Loucy (cell line): ENCODE data around the gene WDR45B.

Source experiments
- EZH2phosphoT487 ChIP-seq: fragments of 200-600 bp; IDR thresholded peaks from 2 replicates; pipeline ENCODE4 v1.6.1; 2018; ENCODE audit warnings: antibody characterized with exemption, mild to moderate bottlenecking, moderate library complexity, borderline replicate concordance
- TF ChIP-seq, protein P1 (sequence below): fragments of 200-600 bp; sonication (generic); conservative IDR thresholded peaks from 2 replicates; pipeline ENCODE4 v1.5.1; 2014; ENCODE audit warnings: mild to moderate bottlenecking, antibody characterized with exemption, low read length

DNA sequence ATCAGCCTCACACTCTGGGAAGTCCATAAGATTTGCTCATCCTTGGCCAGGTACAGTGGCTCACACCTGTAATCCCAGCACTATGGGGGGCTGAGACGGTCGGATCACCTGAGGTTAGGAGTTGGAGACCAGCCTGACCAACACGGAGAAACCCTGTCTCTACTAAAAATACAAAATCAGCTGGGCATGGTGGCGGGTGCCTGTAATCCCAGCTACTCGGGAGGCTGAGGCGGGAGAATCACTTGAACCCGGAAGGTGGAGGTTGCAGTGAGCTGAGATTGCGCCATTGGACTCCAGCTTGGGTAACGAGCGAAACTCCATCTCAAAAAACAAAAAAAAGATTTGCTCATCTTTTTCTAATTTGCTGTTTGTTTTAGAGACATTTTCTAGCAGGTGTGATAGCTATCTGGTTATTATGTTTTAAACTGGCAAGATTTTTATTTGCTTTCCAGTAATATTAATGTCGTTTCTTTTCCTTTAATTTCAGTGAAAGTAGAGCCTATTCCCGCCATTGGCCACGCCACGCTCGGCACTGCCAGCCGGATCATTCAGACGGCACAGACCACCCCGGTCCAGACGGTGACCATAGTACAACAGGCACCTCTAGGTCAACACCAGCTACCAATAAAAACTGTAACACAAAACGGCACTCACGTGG is 61.5 kb downstream of the WDR45B start:
- no peak for TF ChIP-seq EZH2phosphoT487
- TF ChIP-seq, protein P1, sequence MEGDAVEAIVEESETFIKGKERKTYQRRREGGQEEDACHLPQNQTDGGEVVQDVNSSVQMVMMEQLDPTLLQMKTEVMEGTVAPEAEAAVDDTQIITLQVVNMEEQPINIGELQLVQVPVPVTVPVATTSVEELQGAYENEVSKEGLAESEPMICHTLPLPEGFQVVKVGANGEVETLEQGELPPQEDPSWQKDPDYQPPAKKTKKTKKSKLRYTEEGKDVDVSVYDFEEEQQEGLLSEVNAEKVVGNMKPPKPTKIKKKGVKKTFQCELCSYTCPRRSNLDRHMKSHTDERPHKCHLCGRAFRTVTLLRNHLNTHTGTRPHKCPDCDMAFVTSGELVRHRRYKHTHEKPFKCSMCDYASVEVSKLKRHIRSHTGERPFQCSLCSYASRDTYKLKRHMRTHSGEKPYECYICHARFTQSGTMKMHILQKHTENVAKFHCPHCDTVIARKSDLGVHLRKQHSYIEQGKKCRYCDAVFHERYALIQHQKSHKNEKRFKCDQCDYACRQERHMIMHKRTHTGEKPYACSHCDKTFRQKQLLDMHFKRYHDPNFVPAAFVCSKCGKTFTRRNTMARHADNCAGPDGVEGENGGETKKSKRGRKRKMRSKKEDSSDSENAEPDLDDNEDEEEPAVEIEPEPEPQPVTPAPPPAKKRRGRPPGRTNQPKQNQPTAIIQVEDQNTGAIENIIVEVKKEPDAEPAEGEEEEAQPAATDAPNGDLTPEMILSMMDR, result no peak
